HPDE6-E6E7 (cell line): ENCODE measurements around the gene PRKCZ.

ENCODE experiments used
- DNase-seq: peaks from one replicate; pipeline ENCODE4 v3.0.0; 2011; ENCODE audit warnings: missing footprints; ENCODE audit errors: extremely low spot score

The PRKCZ gene

DNA sequence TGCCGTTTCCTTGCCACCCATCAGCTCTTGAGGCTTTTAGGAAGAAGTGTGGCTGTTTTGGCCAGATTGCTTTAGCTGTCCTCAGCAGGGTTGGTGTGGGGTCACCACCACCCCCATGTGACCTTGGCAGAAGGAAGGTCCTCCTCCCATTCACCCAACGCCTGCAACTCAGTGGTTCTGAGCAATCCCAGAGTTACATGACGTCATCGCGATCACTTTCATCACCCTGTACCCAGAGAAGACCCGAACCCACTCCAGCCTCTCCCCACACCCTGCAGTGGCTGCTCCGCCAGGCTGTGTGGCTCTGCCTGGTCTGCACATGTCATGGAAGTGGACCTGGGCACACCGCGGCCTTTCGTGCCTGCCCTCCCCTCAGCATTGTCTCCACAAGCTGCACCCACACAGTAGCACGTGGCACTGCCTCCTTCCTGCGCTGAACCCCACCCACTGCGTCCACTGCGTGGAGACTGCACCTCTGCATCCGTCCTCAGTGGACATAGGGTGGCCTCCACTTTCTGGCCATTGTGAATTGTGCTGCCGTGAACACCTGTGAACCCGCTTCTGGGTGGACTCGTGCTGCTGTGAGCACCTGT is 127.8 kb downstream of the PRKCZ start:
- no peak for DNase-seq

DNA sequence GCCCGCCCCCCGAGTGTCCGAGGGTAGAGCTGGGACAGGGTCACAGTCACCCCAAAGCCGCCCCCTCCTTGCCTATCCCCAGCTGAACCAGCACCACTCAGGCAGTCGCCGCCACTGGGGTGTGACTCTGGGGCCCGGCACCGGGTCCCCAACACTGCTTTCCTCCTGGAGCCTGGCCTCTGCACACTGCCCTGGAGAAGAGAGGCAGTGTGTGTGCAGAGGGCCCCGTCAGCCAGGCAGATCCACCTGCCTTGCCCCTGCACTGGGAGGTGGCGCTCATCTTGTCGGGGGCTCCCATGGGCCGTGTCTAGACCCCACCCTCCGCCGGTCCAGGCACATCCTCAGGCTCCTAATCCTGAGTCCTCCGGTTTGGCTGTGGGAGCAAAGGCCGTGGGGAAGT is 128.7 kb downstream of the PRKCZ start:
- no peak for DNase-seq

DNA sequence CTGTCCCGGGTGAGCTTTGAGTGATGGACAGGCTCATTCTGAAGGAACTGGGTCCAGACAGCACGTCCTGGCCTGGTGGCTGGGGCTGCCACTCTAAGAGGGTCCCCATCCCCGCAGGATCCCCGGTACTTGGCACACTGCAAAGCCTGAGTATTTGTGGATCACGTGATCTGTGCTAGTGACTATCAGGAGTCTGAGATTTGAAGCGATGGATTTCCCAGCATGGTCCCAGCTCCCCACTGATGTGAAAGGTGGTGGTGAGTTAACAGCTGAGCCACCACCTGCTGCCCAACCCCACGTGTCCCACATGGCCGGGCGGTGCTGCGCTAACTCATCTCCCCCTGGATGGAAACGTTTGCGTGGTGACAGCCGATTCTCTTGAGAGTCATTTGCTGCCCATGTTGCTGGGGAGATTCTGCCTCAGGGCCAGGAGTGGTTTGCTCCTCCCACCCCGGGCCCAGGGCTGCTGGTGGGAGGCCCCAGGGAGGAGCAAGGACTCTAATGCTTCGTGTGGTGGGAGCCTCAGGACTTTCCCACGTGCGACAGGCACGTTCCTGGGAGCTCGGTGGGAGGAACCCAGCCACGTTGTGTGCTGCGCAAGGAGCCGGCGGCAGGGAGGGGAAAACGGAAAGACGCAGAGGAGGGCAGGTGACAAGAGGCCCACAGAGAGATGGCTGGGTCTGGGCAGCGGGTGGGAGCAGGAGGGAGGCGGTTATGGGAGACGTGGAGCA is 129.2 kb downstream of the PRKCZ start:
- DNase-seq, result no peak

DNA sequence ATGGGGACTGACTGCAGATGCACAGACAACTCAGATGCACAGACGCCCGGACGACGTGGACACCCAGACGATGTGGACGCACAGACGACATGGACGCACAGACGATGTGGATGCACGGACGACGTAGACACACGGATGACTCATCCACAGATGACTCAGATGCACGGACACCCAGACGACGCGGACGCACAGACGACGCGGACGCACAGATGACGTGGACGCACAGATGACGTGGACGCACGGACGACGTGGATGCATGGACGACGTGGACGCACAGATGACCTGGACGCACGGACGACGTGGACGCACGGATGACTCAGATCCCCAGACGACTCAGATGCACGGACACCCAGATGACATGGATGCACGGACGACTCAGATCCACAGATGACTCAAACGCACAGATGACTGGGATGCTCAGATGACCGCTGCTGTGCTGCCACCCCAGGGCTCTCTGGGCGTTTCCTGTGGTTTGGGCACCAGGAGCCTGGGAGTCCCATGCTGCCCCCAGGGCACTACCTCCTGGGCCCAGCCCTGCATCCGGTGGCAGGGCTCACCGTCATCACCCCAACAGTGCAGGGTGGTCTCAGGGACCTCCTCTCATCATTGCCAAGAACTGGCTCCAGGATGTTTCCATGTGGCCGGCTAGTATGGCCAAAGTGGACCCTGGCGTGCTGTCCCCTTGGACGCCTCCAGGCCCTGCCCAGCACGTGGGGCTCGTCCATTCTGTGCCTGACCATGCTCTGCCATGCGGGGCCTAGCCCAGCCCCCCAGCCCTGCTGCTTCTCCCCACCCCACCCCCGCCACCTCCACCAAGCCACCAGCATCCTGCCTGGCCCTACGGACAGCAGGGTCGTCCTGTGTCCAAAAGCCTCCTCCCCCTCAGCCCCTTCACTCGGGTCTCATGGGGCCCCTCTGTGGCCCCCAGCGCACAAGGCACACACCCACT is 130.4 kb downstream of the PRKCZ start:
- DNase-seq, result no peak

DNA sequence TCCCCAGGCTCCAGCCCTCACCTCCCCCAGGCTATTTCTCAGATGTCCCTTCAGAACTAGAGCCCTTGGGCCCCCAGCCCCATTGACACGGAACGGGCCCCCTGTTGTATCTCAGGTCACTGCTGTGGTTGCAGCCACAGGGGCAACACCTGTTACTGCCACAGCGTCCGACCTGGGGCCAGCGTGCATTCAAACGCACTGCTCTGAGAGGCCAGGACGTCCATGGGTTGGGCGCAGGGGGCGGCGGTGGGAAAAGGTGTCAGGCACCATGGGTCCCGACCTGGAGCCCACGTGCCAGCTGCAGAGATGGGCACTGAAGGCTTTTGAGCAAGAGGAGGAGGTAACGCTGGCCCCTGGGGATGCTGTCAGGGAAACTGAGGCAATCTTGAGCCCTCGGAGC is 131.1 kb downstream of the PRKCZ start:
- no peak for DNase-seq

DNA sequence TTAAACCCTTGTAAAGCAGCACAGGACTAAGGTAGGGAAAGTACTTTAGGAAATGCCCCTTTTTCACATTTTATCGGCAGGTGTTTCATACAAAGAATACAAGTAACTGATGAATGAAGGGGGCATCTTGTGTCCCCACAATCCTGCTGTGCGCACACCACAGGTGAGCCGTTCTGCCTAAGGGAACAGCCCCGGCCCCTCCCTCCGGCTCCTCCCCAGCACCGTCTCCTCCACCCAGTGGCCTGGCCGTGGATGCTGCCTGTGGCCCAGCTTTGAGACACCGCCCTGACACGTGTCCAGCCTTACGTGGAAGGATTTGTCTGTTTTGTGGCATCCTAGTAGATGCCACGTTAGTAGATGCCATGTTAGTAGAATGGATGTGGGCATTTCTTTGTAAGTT is 131.5 kb downstream of the PRKCZ start:
- no peak for DNase-seq

DNA sequence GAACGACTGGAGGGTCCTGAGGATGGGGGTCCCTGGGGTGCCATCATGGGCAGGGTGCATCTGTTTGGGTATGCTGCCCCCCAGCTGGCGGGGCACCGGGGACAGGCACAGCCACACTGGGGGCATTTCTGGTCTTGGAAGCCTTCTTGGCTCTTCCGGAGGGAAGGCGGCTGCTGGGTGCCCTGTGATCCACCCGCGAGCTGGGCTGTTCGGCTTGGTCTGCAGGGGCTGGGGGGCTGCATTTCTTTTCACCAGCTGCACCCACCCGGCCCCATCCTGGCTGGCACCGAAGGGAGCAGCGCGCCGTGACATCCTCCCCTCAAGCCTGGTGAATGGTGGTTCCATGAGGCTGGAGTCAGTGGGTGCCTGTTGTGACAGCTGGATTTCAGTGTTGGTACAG is 132.2 kb downstream of the PRKCZ start:
- DNase-seq, result no peak

DNA sequence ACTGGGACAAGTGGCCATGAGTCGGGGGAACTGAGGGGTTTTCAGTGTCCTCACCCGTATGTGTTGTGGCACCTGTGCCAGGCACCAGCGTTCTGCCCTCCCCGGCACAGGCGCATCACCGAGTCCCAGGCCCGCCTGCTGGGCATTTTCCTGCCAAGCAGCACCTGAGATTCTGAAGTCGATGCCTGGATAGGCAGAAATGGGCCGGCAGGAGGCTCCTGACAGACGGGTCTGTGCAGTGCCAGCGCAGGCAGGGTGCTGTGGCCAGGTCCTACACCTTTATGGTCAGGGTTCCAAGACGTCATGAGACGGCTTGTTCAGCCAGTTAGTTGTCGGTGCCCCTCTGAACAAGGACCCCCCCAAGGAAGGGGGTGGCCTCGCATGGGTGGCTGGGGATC is 133.7 kb downstream of the PRKCZ start:
- no peak for DNase-seq

DNA sequence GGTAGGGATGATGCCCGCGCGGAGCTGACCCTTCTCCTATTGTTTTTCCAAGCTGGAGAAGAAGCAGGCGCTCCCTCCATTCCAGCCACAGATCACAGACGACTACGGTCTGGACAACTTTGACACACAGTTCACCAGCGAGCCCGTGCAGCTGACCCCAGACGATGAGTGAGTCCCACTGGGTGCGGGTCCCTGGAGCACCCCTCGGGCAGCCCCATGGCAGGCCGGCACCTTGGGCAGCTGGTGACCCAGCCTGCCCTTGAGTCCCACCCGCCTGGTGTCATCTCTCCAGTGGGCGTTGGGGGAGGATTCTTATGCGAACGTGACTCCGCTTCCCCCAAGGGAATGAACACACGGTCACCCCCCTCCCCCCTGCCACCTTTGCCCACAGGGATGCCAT is 134.3 kb downstream of the PRKCZ start:
- no peak for DNase-seq

DNA sequence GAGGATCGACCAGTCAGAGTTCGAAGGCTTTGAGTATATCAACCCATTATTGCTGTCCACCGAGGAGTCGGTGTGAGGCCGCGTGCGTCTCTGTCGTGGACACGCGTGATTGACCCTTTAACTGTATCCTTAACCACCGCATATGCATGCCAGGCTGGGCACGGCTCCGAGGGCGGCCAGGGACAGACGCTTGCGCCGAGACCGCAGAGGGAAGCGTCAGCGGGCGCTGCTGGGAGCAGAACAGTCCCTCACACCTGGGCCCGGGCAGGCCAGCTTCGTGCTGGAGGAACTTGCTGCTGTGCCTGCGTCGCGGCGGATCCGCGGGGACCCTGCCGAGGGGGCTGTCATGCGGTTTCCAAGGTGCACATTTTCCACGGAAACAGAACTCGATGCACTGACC is 134.7 kb downstream of the PRKCZ start:
- DNase-seq, result no peak

DNA sequence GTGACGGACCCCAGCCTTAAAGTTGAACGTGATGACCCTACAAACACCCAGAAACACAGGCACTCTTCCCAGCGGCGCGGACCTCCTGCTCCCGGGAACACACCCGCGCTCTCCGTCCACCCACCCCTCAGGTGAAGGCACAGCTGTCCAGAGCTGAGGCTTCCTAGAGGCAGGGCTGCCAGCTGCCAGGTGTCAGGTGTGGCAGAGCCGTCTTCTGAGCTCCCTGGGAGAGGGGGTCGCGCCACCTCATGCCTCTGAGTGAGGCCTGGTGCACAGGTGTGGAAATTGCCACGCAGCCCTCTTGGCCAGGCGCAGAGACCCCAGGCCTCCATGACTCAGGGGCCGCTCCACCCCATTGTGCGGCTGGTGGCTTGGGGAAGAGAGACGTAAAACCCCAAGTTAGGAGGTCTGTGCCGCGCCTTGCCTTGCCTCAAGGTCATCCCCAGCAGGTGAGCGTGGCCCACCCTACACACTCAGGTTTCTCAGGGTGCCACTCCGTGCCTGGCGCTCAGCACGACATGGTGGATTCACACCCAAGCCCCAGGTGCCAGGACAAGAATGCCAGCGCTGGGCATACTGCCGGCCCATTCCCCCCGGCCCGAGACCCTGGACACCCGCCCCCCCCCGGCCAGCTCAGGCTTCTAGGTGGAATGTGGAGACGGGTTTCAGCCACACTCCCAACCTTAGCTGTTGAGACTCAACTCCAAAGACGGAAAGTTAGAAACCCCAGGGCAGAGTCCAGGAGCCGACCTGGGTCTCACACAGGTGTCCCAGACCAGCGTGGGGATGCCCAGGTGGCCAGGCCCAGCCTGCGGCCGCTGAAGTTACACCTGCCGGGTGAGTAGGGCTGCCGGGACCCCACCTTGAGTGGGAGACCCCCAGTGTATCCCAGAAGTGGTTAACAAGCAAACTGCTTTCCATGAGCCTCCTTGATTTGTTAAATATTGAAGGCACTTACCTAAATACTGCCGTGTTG is 136.0 kb downstream of the PRKCZ start:
- DNase-seq, result no peak

DNA sequence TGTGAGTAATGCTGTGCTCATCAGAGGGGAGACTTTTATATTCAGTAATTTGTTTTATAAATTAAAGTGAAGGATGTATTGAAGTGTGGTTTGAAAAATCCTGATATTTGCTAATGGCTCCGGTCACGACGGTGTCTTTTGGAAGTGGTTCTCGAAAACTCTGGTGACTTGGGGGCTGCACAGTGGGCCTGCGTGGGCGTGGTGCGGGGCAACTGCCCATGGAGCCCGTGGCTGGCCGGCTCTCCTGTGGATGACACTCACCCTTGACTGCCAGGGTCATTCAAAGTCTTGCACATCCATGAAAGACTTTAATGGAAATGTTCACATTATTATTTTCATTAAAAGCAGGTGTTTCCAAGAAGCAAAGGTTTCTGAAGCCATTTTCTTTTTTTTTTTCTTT is 136.7 kb downstream of the PRKCZ start:
- no peak for DNase-seq

DNA sequence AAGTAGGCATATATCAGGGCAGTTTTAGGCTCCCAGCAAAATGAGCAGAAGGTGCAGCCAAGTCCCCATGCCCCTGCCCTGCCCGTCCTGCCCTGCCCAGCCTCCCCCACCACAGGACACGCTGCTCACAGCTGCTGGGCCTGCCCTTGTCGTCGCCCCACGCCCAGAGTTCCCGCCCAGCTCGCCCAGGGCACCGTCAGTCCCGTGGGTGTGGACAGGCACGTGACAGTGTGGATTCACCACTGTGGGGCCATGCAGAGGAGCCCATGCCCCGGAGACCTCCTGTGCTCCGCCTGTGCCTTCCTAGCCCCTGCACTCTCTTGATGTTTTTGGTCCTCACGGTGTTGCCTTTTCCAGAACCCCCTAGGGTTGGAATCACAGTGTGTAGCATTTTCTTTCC is 137.4 kb downstream of the PRKCZ start:
- no peak for DNase-seq

DNA sequence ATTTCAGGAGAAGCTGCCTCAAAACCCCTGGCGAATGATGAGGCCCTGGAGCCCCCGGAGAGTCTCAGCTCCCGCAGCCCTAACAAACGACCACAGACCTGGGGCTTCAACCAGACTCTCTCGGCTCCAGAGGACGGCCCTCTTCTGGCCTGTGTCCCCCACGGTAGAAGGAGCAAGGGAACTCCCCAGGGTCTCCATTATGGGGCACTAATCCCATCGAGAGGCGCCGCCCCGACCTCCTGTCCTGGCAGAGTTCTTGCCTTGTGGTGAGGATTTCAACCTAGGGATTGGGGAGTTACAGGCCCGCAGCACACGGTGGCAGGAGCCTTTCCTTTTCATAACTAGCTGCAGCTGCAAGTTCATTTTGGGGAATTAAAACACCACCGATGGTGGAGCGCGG is 138.1 kb downstream of the PRKCZ start:
- DNase-seq, result no peak

DNA sequence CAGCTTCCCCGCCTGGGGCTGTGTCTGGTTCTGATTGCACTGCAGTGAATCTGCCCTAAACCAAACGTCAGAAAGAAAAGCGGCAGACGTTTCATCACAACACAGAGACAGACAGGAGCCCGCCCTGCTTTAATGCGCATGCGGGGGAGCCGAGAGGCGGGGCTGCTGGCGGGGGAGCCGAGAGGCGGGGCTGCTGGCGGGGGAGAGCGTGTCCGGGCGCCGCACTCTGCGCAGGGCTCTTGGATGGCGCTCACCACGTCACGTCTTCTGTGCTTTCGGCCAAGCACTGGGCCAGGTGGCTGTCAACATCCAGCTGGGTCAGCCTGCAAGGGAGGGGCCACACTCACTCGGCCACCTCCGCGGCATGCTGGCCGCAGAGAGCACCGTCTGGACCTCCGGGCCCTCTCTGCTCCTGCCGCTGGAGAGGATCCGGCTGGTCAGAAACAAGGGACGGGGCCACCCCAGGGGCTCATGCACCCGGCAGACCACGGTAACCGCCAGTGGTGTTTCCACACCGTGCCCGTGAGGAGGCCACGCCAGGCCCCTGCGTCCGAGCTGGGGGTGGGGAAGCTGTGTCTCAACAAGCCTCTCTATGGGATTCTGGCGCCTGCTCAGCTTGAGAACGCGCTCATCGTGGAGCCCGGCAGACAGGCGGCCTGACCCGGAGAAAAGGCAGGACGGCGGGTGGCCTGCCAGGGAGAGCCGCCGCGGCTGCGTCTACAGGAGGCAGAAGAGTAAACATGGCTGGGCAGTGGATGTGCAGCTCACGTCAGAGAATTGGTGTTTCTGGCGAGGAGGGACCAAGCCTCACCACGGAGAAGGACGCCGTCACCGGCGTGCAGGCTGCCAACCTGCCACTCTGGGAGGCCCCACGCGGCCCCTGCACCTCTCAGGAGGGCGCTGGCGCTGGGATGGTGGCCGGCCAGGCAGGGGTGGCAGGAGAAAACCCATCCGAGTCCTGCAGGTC is 139.5 kb downstream of the PRKCZ start:
- peak; percentile 95 for DNase-seq

DNA sequence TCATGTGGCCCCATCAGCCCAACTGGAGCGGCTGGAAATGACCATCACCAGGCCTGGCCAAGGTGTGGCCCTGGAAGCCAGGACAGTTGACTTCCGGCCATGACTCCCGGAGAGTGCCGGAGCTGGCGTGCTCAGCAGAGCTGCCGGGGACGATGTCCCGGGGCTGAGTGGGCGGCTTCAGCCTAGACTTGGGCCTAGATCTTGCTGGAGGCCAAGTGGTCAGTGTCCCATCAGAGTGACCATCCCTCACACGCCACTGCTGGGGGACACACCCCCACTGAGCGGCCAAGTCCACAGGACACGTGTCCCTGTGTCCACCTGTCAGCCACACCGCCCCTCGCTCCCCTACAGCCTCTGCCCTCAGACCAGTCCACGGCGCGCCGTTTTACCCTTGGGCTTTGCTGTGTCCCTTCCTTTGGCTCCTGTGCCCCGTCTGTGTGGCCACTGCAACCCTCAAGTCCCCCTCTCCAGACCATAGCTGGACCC is 140.3 kb downstream of the PRKCZ start:
- no peak for DNase-seq

DNA sequence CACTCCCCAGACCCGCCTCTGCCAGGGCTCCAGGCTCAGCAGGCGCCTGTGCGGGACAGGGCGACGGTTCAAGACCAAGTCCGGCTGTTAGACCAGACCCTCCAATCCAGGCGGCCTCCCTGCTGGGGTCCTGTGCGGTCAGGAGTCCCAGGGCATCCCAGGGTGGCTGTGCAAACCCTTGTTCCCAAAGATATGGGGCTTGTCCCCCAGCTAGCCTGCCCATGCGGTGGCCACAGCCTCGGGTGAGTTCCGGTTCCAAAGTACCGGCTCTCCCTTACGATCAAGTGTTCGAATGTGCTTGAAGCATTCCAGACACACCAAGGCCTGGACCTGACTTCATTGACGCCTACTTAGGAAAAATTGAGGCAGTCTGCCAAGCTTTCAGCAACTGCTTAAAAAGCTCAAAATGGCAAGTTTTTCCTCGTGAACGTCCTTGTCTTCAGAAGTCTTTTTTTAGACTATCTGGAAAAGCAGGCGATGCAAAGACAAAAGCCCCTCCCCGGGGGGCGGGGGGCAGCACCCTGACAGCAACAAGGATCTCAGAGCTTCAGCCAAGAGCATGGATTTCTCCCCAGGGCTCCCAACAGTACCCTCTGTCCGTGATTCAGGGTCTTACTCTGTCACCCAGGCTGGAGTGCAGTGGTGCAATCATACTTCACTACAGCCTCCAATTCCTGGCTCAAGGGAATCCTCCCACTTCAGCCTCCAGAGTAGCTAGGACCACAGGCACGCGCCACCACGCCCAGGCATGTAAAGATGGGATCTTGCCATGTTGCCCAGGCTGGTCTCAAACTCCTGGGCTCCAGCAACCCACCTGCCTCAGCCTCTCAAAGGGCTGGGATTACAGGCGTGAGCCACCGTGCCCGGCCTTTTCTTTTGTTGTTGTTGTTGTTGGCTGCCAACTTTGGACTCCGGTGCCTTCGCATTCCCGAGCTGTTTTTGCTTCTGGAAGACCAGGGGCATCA is 142.1 kb downstream of the PRKCZ start:
- DNase-seq, result no peak

DNA sequence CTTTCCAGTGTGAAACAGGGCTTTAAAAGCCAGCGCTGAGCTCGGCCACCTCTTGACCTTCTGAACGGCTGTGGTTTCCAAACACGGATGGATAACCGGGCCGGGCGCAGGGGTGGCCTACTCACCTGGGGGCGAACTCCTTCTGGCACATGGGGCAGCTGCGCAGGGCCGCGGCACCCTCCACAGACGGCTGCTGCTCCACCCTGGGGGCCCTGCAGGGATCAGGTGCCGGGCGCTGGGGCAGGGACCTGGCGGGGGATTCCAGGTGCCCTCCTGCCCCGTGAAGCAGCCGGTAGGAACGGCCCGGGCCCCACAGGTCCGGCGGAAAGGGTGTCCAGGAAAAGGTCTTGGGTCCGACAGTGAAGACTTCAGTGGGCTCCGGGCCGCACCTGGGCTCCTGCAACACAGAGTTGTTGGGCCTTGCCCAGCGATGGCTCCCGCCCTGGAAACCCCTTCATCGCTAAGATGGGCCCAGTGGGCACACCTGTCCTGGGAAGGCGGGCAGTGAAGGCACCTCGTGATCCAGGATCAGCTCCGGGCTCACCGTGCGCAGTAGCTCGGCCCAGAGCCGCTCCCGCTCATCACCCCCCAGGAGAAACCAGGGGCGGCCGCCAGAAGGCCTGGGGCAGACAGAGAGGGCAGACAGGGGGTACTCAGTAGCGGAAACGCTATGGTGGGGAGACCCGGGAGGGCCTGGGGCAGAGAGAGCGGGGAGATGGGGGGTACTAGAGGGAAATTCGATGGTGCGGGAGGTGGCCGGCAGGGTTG is 143.5 kb downstream of the PRKCZ start:
- DNase-seq, result no peak
